Loucy (cell line): ENCODE data around the gene GDF9.

Source experiments
- H2AFZ ChIP-seq: fragments of 200-600 bp; sonication (generic); 2 replicates; pipeline ENCODE4 v1.6.0; 2016; ENCODE audit warnings: antibody characterized with exemption, mild to moderate bottlenecking, low read length, moderate library complexity
- H3F3A ChIP-seq: fragments of 200-600 bp; 2 replicates; pipeline ENCODE4 v1.6.0; 2016; ENCODE audit warnings: antibody characterized with exemption, low read depth, mild to moderate bottlenecking
- H3K27me3 ChIP-seq: fragments of 200-600 bp; sonication (generic); 2 replicates; pipeline ENCODE4 v1.6.1; 2014; ENCODE audit warnings: low read length, mild to moderate bottlenecking; ENCODE audit not compliant: insufficient read depth, poor library complexity, severe bottlenecking
- H3K36me3 ChIP-seq: fragments of 200-600 bp; sonication (generic); 2 replicates; pipeline ENCODE4 v1.6.1; 2016; ENCODE audit warnings: low read length; ENCODE audit not compliant: insufficient read depth
- H3K4me1 ChIP-seq: fragments of 200-600 bp; sonication (generic); 2 replicates; pipeline ENCODE4 v1.5.1; 2014; ENCODE audit warnings: low read length, mild to moderate bottlenecking; ENCODE audit not compliant: insufficient read depth, poor library complexity, severe bottlenecking
- H3K4me2 ChIP-seq: fragments of 200-600 bp; sonication (generic); 2 replicates; pipeline ENCODE4 v1.6.0; 2014; ENCODE audit warnings: antibody characterized with exemption, low read length, low read depth, mild to moderate bottlenecking; ENCODE audit not compliant: poor library complexity, severe bottlenecking
- H3K4me3 ChIP-seq: fragments of 200-600 bp; sonication (generic); 2 replicates; pipeline ENCODE4 v1.5.1; 2014; ENCODE audit warnings: low read length, mild to moderate bottlenecking, mixed read lengths; ENCODE audit not compliant: poor library complexity, severe bottlenecking
- H3K79me2 ChIP-seq: fragments of 200-600 bp; sonication (generic); 2 replicates; pipeline ENCODE4 v1.6.1; 2014; ENCODE audit warnings: low read length; ENCODE audit not compliant: insufficient read depth
- H3K9ac ChIP-seq: fragments of 200-600 bp; sonication (generic); 2 replicates; pipeline ENCODE4 v1.6.0; 2014; ENCODE audit warnings: mild to moderate bottlenecking, low read depth, low read length, moderate library complexity; ENCODE audit not compliant: poor library complexity, severe bottlenecking
- H3K9me2 ChIP-seq: fragments of 200-600 bp; sonication (generic); replicated peaks from 2 replicates; pipeline ENCODE4 v1.6.1; 2016; ENCODE audit warnings: low read depth, low read length, mixed read lengths
- H3K9me3 ChIP-seq: fragments of 200-600 bp; sonication (generic); 2 replicates; pipeline ENCODE4 v1.6.1; 2014; ENCODE audit warnings: mild to moderate bottlenecking, antibody characterized with exemption, low read length, low read depth; ENCODE audit not compliant: insufficient read depth
- H4K20me1 ChIP-seq: fragments of 200-600 bp; sonication (generic); 2 replicates; pipeline ENCODE4 v1.6.0; 2014; ENCODE audit warnings: antibody characterized with exemption, low read length, mild to moderate bottlenecking; ENCODE audit not compliant: insufficient read depth, poor library complexity, severe bottlenecking
- EZH2phosphoT487 ChIP-seq: fragments of 200-600 bp; IDR thresholded peaks from 2 replicates; pipeline ENCODE4 v1.6.1; 2018; ENCODE audit warnings: antibody characterized with exemption, mild to moderate bottlenecking, moderate library complexity, borderline replicate concordance
- TF ChIP-seq, protein P1 (sequence below): fragments of 200-600 bp; sonication (generic); conservative IDR thresholded peaks from 2 replicates; pipeline ENCODE4 v1.5.1; 2014; ENCODE audit warnings: mild to moderate bottlenecking, antibody characterized with exemption, low read length

The GDF9 gene

DNA sequence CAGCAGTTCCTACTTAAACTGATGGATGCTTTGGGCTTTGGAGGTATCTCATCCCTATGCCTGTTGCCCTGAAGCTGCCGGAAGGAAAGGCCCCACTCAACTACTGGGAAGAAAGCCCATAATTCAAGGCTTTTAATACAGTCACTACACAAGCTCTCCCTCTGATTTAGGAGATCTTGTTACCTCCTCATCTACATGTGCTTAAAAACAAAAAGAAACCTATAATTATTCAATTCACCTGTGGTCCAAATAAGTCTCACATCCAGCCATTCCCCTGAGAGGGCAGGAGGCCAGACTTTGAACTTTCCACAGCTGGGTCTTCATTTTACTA, 6.5 kb upstream of the GDF9 start:
- H3K36me3 ChIP-seq = peaks cover 7% of the 10 kb centered on the region; the same call in 1 of the 2 replicates
- TF ChIP-seq, protein P1, sequence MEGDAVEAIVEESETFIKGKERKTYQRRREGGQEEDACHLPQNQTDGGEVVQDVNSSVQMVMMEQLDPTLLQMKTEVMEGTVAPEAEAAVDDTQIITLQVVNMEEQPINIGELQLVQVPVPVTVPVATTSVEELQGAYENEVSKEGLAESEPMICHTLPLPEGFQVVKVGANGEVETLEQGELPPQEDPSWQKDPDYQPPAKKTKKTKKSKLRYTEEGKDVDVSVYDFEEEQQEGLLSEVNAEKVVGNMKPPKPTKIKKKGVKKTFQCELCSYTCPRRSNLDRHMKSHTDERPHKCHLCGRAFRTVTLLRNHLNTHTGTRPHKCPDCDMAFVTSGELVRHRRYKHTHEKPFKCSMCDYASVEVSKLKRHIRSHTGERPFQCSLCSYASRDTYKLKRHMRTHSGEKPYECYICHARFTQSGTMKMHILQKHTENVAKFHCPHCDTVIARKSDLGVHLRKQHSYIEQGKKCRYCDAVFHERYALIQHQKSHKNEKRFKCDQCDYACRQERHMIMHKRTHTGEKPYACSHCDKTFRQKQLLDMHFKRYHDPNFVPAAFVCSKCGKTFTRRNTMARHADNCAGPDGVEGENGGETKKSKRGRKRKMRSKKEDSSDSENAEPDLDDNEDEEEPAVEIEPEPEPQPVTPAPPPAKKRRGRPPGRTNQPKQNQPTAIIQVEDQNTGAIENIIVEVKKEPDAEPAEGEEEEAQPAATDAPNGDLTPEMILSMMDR = no peak
- TF ChIP-seq EZH2phosphoT487 = no peak
- no peaks in the 10 kb centered on the region for H3K4me1 ChIP-seq
- H3K4me2 ChIP-seq = no peak overlapping the region
- no peaks in the 10 kb centered on the region for H3K27me3 ChIP-seq
- H3F3A ChIP-seq = no peaks in the 10 kb centered on the region
- peaks cover 4% of the 10 kb centered on the region for H3K79me2 ChIP-seq
- no peak overlapping the region for H2AFZ ChIP-seq
- H4K20me1 ChIP-seq = no peaks in the 10 kb centered on the region
- H3K9me3 ChIP-seq = no peaks in the 10 kb centered on the region
- no peak overlapping the region for H3K4me3 ChIP-seq
- H3K9ac ChIP-seq = no peak overlapping the region
- H3K9me2 ChIP-seq = no peaks in the 10 kb centered on the region

DNA sequence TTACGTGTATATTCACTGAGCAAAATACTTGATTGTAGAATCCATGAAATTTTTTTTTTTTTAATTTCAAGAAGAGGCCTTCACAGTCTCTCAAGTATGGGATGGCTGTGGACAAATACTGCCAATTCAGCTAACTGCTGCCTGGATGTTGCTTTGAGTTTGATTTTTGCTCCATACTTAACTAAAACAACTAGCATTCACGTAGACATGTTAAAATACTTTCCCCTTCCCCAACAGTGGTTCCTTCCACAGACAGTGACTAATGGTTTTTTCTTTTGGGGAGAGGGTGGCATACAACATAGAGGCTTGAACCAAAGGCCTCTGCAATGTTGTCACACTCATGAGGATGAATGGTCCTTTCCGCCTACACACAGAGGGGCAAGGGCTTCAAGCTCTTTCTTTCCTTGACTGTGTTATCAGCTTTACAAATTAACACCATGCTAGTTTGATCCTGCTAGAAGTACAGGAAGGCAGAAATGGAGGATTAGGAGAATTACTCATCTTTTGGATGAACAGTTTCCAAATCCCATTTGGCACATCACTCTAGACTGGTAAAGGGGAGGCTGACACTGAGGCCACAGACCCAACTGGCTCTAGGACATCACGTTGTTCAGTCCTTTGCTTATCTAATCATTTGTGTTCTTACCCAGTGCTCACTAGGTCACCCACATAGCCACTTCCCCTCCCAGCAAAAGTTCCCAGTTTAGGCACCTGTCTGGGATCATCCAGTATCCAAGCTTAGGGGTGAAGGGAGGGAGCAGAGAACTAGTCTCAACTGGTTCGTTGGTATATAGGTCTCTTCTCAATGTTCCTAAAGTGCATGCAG, 5.4 kb upstream of the GDF9 start:
- no peaks in the 10 kb centered on the region for H3F3A ChIP-seq

DNA sequence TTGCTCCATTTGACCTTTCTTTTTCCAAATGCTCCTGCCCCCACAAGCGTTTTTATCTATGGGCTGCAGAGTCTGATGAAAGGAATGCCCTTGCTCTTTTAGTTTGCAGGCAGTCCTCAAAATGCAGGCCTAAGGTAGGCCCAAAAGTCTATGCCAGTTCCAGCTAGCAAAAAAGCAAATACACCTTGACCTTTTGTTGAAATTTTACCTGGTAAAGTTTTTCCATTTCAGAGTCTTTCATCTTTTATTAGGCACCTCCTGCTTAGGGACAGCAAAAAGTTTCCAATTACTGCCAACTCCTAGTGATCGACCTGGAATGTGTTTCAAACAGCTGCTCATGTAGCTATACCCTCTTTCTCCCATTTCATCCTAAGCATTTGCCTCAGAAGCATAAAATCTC, 4.5 kb upstream of the GDF9 start:
- H3K36me3 ChIP-seq = peaks cover 7% of the 10 kb centered on the region; the same call in 1 of the 2 replicates
- no peak overlapping the region for H3K4me3 ChIP-seq
- H3F3A ChIP-seq = no peaks in the 10 kb centered on the region
- no peak for TF ChIP-seq EZH2phosphoT487
- TF ChIP-seq, protein P1 = no peak
- no peak overlapping the region for H3K9ac ChIP-seq
- H3K27me3 ChIP-seq = no peaks in the 10 kb centered on the region
- H3K9me3 ChIP-seq = no peaks in the 10 kb centered on the region
- no peak overlapping the region for H2AFZ ChIP-seq
- H3K79me2 ChIP-seq = peaks cover 20% of the 10 kb centered on the region
- peaks cover 11% of the 10 kb centered on the region for H4K20me1 ChIP-seq
- peaks cover 5% of the 10 kb centered on the region for H3K4me1 ChIP-seq
- no peaks in the 10 kb centered on the region for H3K9me2 ChIP-seq
- H3K4me2 ChIP-seq = no peak overlapping the region

More for the DNA sequence above, 5.4 kb upstream of the GDF9 start:
- Histone ChIP-seq H3K9me3 (no peaks in the 10 kb centered on the region), H3K79me2 (peaks cover 15% of the 10 kb centered on the region), H3K27me3 (no peaks in the 10 kb centered on the region), H4K20me1 (peaks cover 10% of the 10 kb centered on the region), H3K4me1 (peaks cover 5% of the 10 kb centered on the region), H3K9me2 (no peaks in the 10 kb centered on the region), H3K36me3 (peaks cover 7% of the 10 kb centered on the region; the same call in 1 of the 2 replicates), H2AFZ (no peak overlapping the region), H3K9ac (no peak overlapping the region), H3K4me3 (no peak overlapping the region), H3K4me2 (no peak overlapping the region)
- no peak for TF ChIP-seq EZH2phosphoT487
- TF ChIP-seq, protein P1 = no peak
